Measurements from ENCODE around the gene PLD5.

GRCh38 chr1:242201090-242201489, 323.4 kb downstream of the PLD5 start:
- TF ChIP-seq CTCF (IDR thresholded peaks at IDR 0.05) (no peak), POLR2A (IDR thresholded peaks at IDR 0.05) (no peak), POLR2AphosphoS5 (IDR thresholded peaks at IDR 0.05) (no peak), EP300 (IDR thresholded peaks at IDR 0.05) (no peak)
